Prostate gland (tissue), 2 donors: ENCODE results near the gene CRIP2. TPM values are rescaled to one million over a fixed set of nuclear protein-coding genes. Genes with fewer than 3 reads are reported as not detected.

Experiments used
- DNase-seq: peaks from one replicate; pipeline ENCODE4 v3.0.0-alpha.2; 2019; ENCODE audit warnings: low spot score
- H3K27ac ChIP-seq, 2 donors: fragments of 200-600 bp; sonication (generic); 2 replicates each; pipeline ENCODE4 v1.5.1; 2017 to 2019
- H3K27me3 ChIP-seq: fragments of 200-600 bp; sonication (generic); replicated peaks from 2 replicates; pipeline ENCODE4 v1.5.1; 2019; ENCODE audit not compliant: insufficient read depth
- H3K36me3 ChIP-seq, 2 donors: fragments of 200-600 bp; sonication (generic); 1 replicate in 1 of 2; 2 replicates in 1 of 2; pipeline versions ENCODE4 v1.5.1 to v1.8.1; 2017 to 2019
- H3K4me1 ChIP-seq: fragments of 200-600 bp; sonication (generic); replicated peaks from 2 replicates; pipeline ENCODE4 v1.5.1; 2019
- H3K4me3 ChIP-seq, 2 donors: fragments of 200-600 bp; sonication (generic); 2 replicates each; pipeline ENCODE4 v1.5.1; 2017 to 2019
- H3K9me3 ChIP-seq: fragments of 200-600 bp; sonication (generic); 2 replicates; pipeline ENCODE4 v1.5.1; 2017
- CTCF ChIP-seq, 4 experiments: fragments of 200-600 bp in 2 of 4; fragments of 450-650 bp in 2 of 4; sonication (generic) in 2 of 4; IDR thresholded peaks; 1 replicate in 3 of 4; 2 replicates in 1 of 4; pipeline ENCODE4 v1.5.1; 2016 to 2019; ENCODE audit warnings: antibody characterized with exemption in 4 of 4, mild to moderate bottlenecking in 2 of 4, moderate library complexity in 2 of 4
- POLR2A ChIP-seq: fragments of 450-650 bp; IDR thresholded peaks from one replicate; pipeline ENCODE4 v1.6.1; 2016; ENCODE audit warnings: antibody characterized with exemption, mild to moderate bottlenecking
- POLR2AphosphoS5 ChIP-seq: sonication (generic); formaldehyde crosslinking; IDR thresholded peaks from one replicate; pipeline ENCODE4 v1.6.1; 2017; ENCODE audit warnings: antibody characterized with exemption
- WGBS: methylation state at CpG from one replicate; pipeline ENCODE4 v1.1.5; 2018; 5-methylcytosine and 5-hydroxymethylcytosine counted together
- intact Hi-C: fragments of 100-400 bp; cut with DNase I; formaldehyde crosslinking; loops from one replicate; pipeline ENCODE4 v1.14.2; 2022
- total RNA-seq, 2 donors: library from RNA; depleted of rRNA; stranded (reverse); fragments of >200 nt; gene quantifications; one replicate each; pipeline ENCODE4 v1.1.0, GENCODE V29; 2016

CRIP2 gene
- total RNA-seq, 2 donors from 2014 or later, result 86.7 to 134 TPM

GRCh38 chr14:105481886-105482457 lies 7.4 kb downstream of the CRIP2 start:
- peak; percentile 89 for DNase-seq
- peak overlapping the region; percentile 13 to 18 for H3K4me3 ChIP-seq
- intact Hi-C loops, result loop anchor here (5.0 kb wide), 1 partner anchor 165 kb away; no protein-coding TSS in a partner anchor

GRCh38 chr14:105482486-105483110 lies 8.0 kb downstream of the CRIP2 start:
- Histone ChIP-seq H3K27ac (peak overlapping the region; percentile 78 to 81), H3K27me3 (peaks cover under 1% of the 10 kb centered on the region), H3K4me1 (peaks cover 23% of the 10 kb centered on the region), H3K4me3 (no peak overlapping the region), H3K36me3 (no peaks in the 10 kb centered on the region), H3K9me3 (no peaks in the 10 kb centered on the region)
- intact Hi-C loops, result loop anchor here (5.0 kb wide), 1 partner anchor 165 kb away; no protein-coding TSS in a partner anchor
- TF ChIP-seq POLR2A (no peak), POLR2AphosphoS5 (no peak), CTCF (IDR thresholded peaks at IDR 0.05) (no peak)
- DNase-seq, result no peak
- WGBS, result 69% methylated on average over 18 of the region's 18 CpGs

More at GRCh38 chr14:105481886-105482457, 7.4 kb downstream of the CRIP2 start:
- TF ChIP-seq CTCF (IDR thresholded peaks at IDR 0.05), result peak in 3 of 4 experiments; percentile 19 to 37 (median 34)
- peak; percentile 39 for TF ChIP-seq POLR2A
- TF ChIP-seq POLR2AphosphoS5, result peak; percentile 56
- peaks cover 27% of the 10 kb centered on the region for H3K4me1 ChIP-seq
- 2% methylated on average over 18 of the region's 18 CpGs for WGBS
- peak overlapping the region; percentile 78 to 81 for H3K27ac ChIP-seq
- no peaks in the 10 kb centered on the region for H3K27me3 ChIP-seq
- no peaks in the 10 kb centered on the region for H3K9me3 ChIP-seq
- no peaks in the 10 kb centered on the region for H3K36me3 ChIP-seq

- WGBS, result 38% methylated on average over 15 of the region's 18 CpGs
- H3K36me3 ChIP-seq, result no peaks in the 10 kb centered on the region
- no peak for DNase-seq
- H3K9me3 ChIP-seq, result no peaks in the 10 kb centered on the region
- peaks cover 4% of the 10 kb centered on the region for H3K27me3 ChIP-seq
- peak; percentile 20 for TF ChIP-seq POLR2A
- no peak for TF ChIP-seq CTCF (IDR thresholded peaks at IDR 0.05)
- no peak for TF ChIP-seq POLR2AphosphoS5
- peaks cover 23% of the 10 kb centered on the region for H3K4me1 ChIP-seq
- intact Hi-C loops, result loop anchor here (5.0 kb wide), 1 partner anchor 166 kb away; no protein-coding TSS in a partner anchor
- peak overlapping the region; percentile 78 to 81 for H3K27ac ChIP-seq
- H3K4me3 ChIP-seq, result no peak overlapping the region
Measured at GRCh38 chr14:105483300-105484068, 8.9 kb downstream of the CRIP2 start.

GRCh38 chr14:105484069-105484996 lies 9.7 kb downstream of the CRIP2 start:
- no peak overlapping the region for H3K4me3 ChIP-seq
- H3K4me1 ChIP-seq, result peaks cover 25% of the 10 kb centered on the region
- no peak overlapping the region for H3K27ac ChIP-seq
- DNase-seq, result no peak
- H3K27me3 ChIP-seq, result peaks cover 4% of the 10 kb centered on the region
- H3K9me3 ChIP-seq, result no peaks in the 10 kb centered on the region
- H3K36me3 ChIP-seq, result no peaks in the 10 kb centered on the region
- no peak for TF ChIP-seq POLR2A
- no peak for TF ChIP-seq POLR2AphosphoS5
- no peak for TF ChIP-seq CTCF (IDR thresholded peaks at IDR 0.05)
- intact Hi-C loops, result loop anchor here (5.0 kb wide), 1 partner anchor 167 kb away; no protein-coding TSS in a partner anchor
- WGBS, result 66% methylated on average over 13 of the region's 20 CpGs
